HepG2 (cell line): ENCODE results near the gene LBX2. TPM values are rescaled to one million over a fixed set of nuclear protein-coding genes. Genes with fewer than 3 reads are reported as not detected.

Experiments used
- ATAC-seq: fragments of 200-7000 bp; cut with Tn5 transposase; 3 replicates; pipeline ENCODE4 v1.9.1; 2020; ENCODE audit warnings: mild to moderate bottlenecking, moderate library complexity
- BruUV-seq: library from RNA; stranded (reverse); fragments of 400-500 nt; replicated peaks from 2 replicates; lab custom pipeline; 2021; lab: Mats Ljungman, UMichigan
- CTCF ChIA-PET: fragments of 300-600 bp; formaldehyde crosslinking; extraction: SDS; loops from one replicate; lab custom pipeline; 2021; ENCODE audit warnings: low total read pairs, inconsistent platforms, low intra/inter-chr PET ratio; lab: Yijun Ruan, JAX
- POLR2A ChIA-PET: fragments of 350-600 bp; sonication (Branson Sonifier 250); formaldehyde crosslinking; loops from one replicate; lab custom pipeline; 2020; ENCODE audit warnings: antibody characterized with exemption, inconsistent platforms; lab: Yijun Ruan, JAX
- DNase-seq: peaks from one replicate; pipeline ENCODE4 v3.0.0-alpha.2; 2015; ENCODE audit warnings: low spot score
- FAIRE-seq: peaks from 3 replicates; lab custom pipeline; 2011; peaks lifted over from hg19 to GRCh38; lab: Jason Lieb, UNC
- H2AFZ ChIP-seq: one replicate; pipeline ENCODE4 v1.6.1; 2011; ENCODE audit warnings: low read length, inconsistent platforms
- H3K27ac ChIP-seq: fragments of 300-600 bp; 3 replicates; pipeline ENCODE4 v1.8.0; 2011; ENCODE audit warnings: mixed run types, mild to moderate bottlenecking, mixed read lengths, low read length, inconsistent platforms; ENCODE audit not compliant: insufficient read depth; ENCODE audit errors: extremely low read length
- H3K27me3 ChIP-seq, 2 experiments: fragments of 200-600 bp in 1 of 2; 2 replicates in 1 of 2; 3 replicates in 1 of 2; pipeline versions ENCODE4 v1.6.0 to v1.8.0; 2011; ENCODE audit warnings: low read length in 2 of 2, mild to moderate bottlenecking in 2 of 2, moderate library complexity in 2 of 2, inconsistent platforms in 1 of 2; ENCODE audit not compliant: insufficient read depth in 2 of 2, control insufficient read depth in 1 of 2
- H3K36me3 ChIP-seq, 2 experiments: fragments of 200-600 bp in 1 of 2; replicated peaks in 1 of 2; 2 replicates in 1 of 2; 3 replicates in 1 of 2; pipeline versions ENCODE4 v1.5.1 to v1.8.0; 2011; ENCODE audit warnings: low read length in 2 of 2, inconsistent platforms in 1 of 2; ENCODE audit not compliant: insufficient read depth in 2 of 2, control insufficient read depth in 1 of 2
- H3K4me1 ChIP-seq: 2 replicates; pipeline ENCODE4 v1.5.1; 2012; ENCODE audit warnings: low read length, inconsistent platforms; ENCODE audit not compliant: insufficient read depth
- H3K4me2 ChIP-seq: 2 replicates; pipeline ENCODE4 v1.6.0; 2011; ENCODE audit warnings: low read depth, low read length, inconsistent platforms
- H3K4me3 ChIP-seq, 3 experiments: fragments of 200-600 bp in 1 of 3; sonication (generic), shearing (Covaris generic) in 1 of 3; replicated peaks in 1 of 3; 2 replicates each; pipeline ENCODE4 v1.5.1; 2011 to 2016; ENCODE audit warnings: low read length in 3 of 3, inconsistent platforms in 2 of 3, low read depth in 2 of 3, mild to moderate bottlenecking in 2 of 3, control low read depth in 1 of 3, mixed read lengths in 1 of 3; ENCODE audit not compliant: insufficient read depth in 1 of 3
- H3K79me2 ChIP-seq: one replicate; pipeline ENCODE4 v1.6.1; 2011; ENCODE audit warnings: low read length, inconsistent platforms; ENCODE audit not compliant: insufficient read depth
- H3K9ac ChIP-seq: 2 replicates; pipeline ENCODE4 v1.6.0; 2011; ENCODE audit warnings: mild to moderate bottlenecking, low read depth, low read length, inconsistent platforms; ENCODE audit not compliant: insufficient read depth
- H3K9me3 ChIP-seq: 2 replicates; pipeline ENCODE4 v1.5.1; 2012; ENCODE audit warnings: mild to moderate bottlenecking, low read length
- H4K20me1 ChIP-seq: 2 replicates; pipeline ENCODE4 v1.6.0; 2011; ENCODE audit warnings: inconsistent platforms, mild to moderate bottlenecking, low read length, moderate library complexity; ENCODE audit not compliant: insufficient read depth
- AKAP8 ChIP-seq: sonication (generic); formaldehyde crosslinking; IDR thresholded peaks from 2 replicates; pipeline ENCODE4 v1.5.1; 2020; ENCODE audit warnings: mild to moderate bottlenecking, missing genetic modification reagents
- CAMTA2 ChIP-seq: sonication (generic); formaldehyde crosslinking; IDR thresholded peaks from 2 replicates; pipeline ENCODE4 v1.4.0; 2020; ENCODE audit warnings: mild to moderate bottlenecking, missing genetic modification reagents, borderline replicate concordance
- ERF ChIP-seq: IDR thresholded peaks from 2 replicates; pipeline ENCODE4 v1.6.1; 2018; ENCODE audit warnings: missing biosample characterization, missing genetic modification reagents
- HIVEP1 ChIP-seq: sonication (generic); formaldehyde crosslinking; IDR thresholded peaks from 2 replicates; pipeline ENCODE4 v1.4.0; 2020; ENCODE audit warnings: mild to moderate bottlenecking, missing genetic modification reagents
- KDM2A ChIP-seq: sonication (generic); formaldehyde crosslinking; IDR thresholded peaks from 2 replicates; pipeline ENCODE4 v1.4.0; 2020; ENCODE audit warnings: low read depth, missing genetic modification reagents, borderline replicate concordance
- KDM5B ChIP-seq: sonication (generic); formaldehyde crosslinking; IDR thresholded peaks from 2 replicates; pipeline ENCODE4 v1.4.0; 2020; ENCODE audit warnings: missing genetic modification reagents, mild to moderate bottlenecking, borderline replicate concordance
- SMYD3 ChIP-seq: sonication (generic); formaldehyde crosslinking; IDR thresholded peaks from 2 replicates; pipeline ENCODE4 v1.8.1; 2023; ENCODE audit warnings: mild to moderate bottlenecking, missing genetic modification reagents
- ZC3H13 ChIP-seq: sonication (generic); formaldehyde crosslinking; IDR thresholded peaks from 2 replicates; pipeline ENCODE4 v1.8.1; 2023; ENCODE audit warnings: mild to moderate bottlenecking, missing genetic modification reagents, moderate library complexity
- ZNF121 ChIP-seq: sonication (generic); formaldehyde crosslinking; IDR thresholded peaks from 2 replicates; pipeline ENCODE4 v1.5.0; 2020; ENCODE audit warnings: mild to moderate bottlenecking, missing genetic modification reagents
- ZNF17 ChIP-seq: sonication (generic); formaldehyde crosslinking; IDR thresholded peaks from 2 replicates; pipeline ENCODE4 v1.5.0; 2020; ENCODE audit warnings: mild to moderate bottlenecking, missing genetic modification reagents
- ZNF251 ChIP-seq: sonication (generic); formaldehyde crosslinking; IDR thresholded peaks from 2 replicates; pipeline ENCODE4 v1.9.0; 2021; ENCODE audit warnings: mild to moderate bottlenecking, missing genetic modification reagents
- ZNF382 ChIP-seq: sonication (generic); formaldehyde crosslinking; IDR thresholded peaks from 2 replicates; pipeline ENCODE4 v1.5.0; 2020; ENCODE audit warnings: missing genetic modification reagents, mild to moderate bottlenecking, borderline replicate concordance
- ZNF431 ChIP-seq: sonication (generic); formaldehyde crosslinking; IDR thresholded peaks from 2 replicates; pipeline ENCODE4 v1.9.0; 2022; ENCODE audit warnings: missing genetic modification reagents, low read depth, mild to moderate bottlenecking, borderline replicate concordance
- ZNF530 ChIP-seq: sonication (generic); formaldehyde crosslinking; IDR thresholded peaks from 2 replicates; pipeline ENCODE4 v1.5.0; 2020; ENCODE audit warnings: low read depth, mild to moderate bottlenecking, missing genetic modification reagents
- ZNF563 ChIP-seq: sonication (generic); formaldehyde crosslinking; IDR thresholded peaks from 2 replicates; pipeline ENCODE4 v1.8.0; 2022; ENCODE audit warnings: mild to moderate bottlenecking, moderate library complexity, missing genetic modification reagents
- ZNF629 ChIP-seq: sonication (generic); formaldehyde crosslinking; conservative IDR thresholded peaks from 2 replicates; pipeline ENCODE4 v1.5.0; 2020; ENCODE audit warnings: missing genetic modification reagents
- ZNF782 ChIP-seq: sonication (generic); formaldehyde crosslinking; IDR thresholded peaks from 2 replicates; pipeline ENCODE4 v1.4.0; 2020; ENCODE audit warnings: missing genetic modification reagents, mild to moderate bottlenecking, borderline replicate concordance
- ZUFSP ChIP-seq: sonication (generic); formaldehyde crosslinking; IDR thresholded peaks from 2 replicates; pipeline ENCODE4 v1.9.0; 2021; ENCODE audit warnings: missing genetic modification reagents, mild to moderate bottlenecking, borderline replicate concordance
- WGBS: methylation state at CpG from one replicate; pipeline ENCODE4 v1.1.6; 2017; ENCODE audit warnings: low lambda C conversion rate; 5-methylcytosine and 5-hydroxymethylcytosine counted together
- in situ Hi-C: cut with HindIII; loops from 2 replicates; pipeline ENCODE4 v1.10.0; 2017; ENCODE audit warnings: low pct_unique_long_range_greater_than_20kb; ENCODE audit not compliant: extremely low pct_ligation_motif_present
- intact Hi-C: fragments of 100-400 bp; cut with micrococcal nuclease; formaldehyde crosslinking; loops from one replicate; pipeline ENCODE4 v1.10.0; 2022; ENCODE audit not compliant: unreplicated experiment
- polyA plus RNA-seq, 8 experiments: library from polyadenylated mRNA; depleted of rRNA in 3 of 8; stranded (reverse) in 7 of 8; unstranded in 1 of 8; fragments of >200 nt; fragmentation: Illumina TruSeq in 4 of 8; extraction: Trizol in 4 of 8; gene quantifications; 2 replicates each; pipeline versions ENCODE4 v1.2.1 to v1.2.3, GENCODE V29; 2011 to 2016; ENCODE audit warnings: low read depth in 4 of 8, missing spikeins in 1 of 8, mixed read lengths in 1 of 8; ENCODE audit not compliant: insufficient read depth in 1 of 8
- total RNA-seq, 5 experiments: library from RNA; depleted of rRNA; stranded (reverse); fragments of >200 nt; fragmentation: Illumina TruSeq; extraction: Trizol; gene quantifications; 2 replicates each; pipeline ENCODE4 v1.2.3, GENCODE V29; 2016; ENCODE audit warnings: low read depth in 1 of 5
- TF ChIP-seq, protein P1 (sequence below): sonication (generic); formaldehyde crosslinking; IDR thresholded peaks from 2 replicates; pipeline ENCODE4 v1.5.1; 2020; ENCODE audit warnings: mild to moderate bottlenecking, missing genetic modification reagents

The LBX2 gene
- total and polyA plus RNA-seq, 2 of the 13 experiments (the other 11 are each of a cell fraction or from before 2014, with no cell fraction given): 6.4 to 8.1 TPM

DNA sequence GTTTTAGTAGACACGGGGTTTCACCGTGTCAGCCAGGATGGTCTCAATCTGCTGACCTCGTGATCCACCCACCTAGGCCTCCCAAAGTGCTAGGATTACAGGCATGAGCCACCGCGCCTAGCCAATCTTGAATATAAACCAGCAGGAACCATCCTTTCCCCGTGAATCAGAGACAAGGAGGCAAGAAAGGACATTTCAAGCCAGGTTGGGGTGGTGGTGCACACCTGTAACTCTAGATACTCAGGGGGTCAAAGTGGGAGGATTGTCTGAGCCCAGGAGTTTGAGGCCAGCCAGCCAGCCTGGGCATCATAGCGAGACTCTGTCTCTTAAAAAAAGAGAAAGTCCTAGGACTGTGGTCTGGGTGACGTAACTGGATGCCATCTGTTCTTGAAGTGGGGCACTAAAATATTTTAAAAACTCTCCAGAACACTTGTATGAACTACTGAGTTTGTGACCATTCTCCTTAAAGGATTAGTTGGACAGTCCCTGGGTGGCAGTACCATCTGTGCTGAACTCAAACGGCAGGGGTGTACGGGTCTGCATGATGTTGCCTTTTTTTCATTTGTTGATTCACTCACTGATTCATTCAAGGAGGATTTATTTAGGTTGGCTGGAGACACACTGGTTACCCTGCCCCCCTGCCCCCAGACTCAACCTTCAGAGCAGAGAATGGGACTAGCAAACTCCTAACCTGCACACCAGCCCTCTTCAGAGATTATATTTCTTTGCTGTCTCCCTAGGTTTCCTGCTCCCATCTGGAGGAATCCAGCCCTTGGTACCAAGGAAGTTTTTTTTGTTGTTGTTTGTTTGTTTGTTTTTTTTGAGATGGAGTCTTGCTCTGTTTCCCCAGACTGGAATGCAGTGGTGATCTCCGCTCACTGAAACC is 11.9 kb upstream of the LBX2 start:
- Histone ChIP-seq H3K4me3 (no peak overlapping the region; a peak in 1 of 6 replicates), H3K27me3 (no peaks in the 10 kb centered on the region; a peak in 1 of 5 replicates), H3K79me2 (peaks cover 8% of the 10 kb centered on the region), H3K27ac (no peak overlapping the region), H3K9ac (no peak overlapping the region), H3K36me3 (no peaks in the 10 kb centered on the region; a peak in 1 of 5 replicates), H3K4me2 (0 out of 2 replicates have a peak overlapping the region, but pooled peaks have one; percentile 0), H4K20me1 (no peaks in the 10 kb centered on the region), H3K9me3 (no peaks in the 10 kb centered on the region), H2AFZ (no peak overlapping the region), H3K4me1 (peaks cover 61% of the 10 kb centered on the region)
- POLR2A ChIA-PET: interaction anchor here (0.6 to 16.5 kb wide), 10 partner anchors 9 to 312 kb away, joined by 3 to 795 read pairs (median 8); partner anchors contain the start of genes AUP1, CCDC142, DQX1 and HTRA2
- in situ Hi-C loops: no loop called here
- intact Hi-C loops: no loop called here
- FAIRE-seq (no peak), ATAC-seq (no peak), DNase-seq (no peak)
- no TSS peak for BruUV-seq
- WGBS: 51% methylated on average over 11 of the region's 11 CpGs
- CTCF ChIA-PET: no interaction called here
- TF ChIP-seq CAMTA2 (0 out of 2 replicates have a peak, but pooled peaks have one; percentile 72), ZNF563 (CRISPR knock-in tag) (no peak), ZNF17 (CRISPR knock-in tag) (no peak), SMYD3 (CRISPR knock-in tag) (no peak), HIVEP1 (CRISPR knock-in tag) (0 out of 2 replicates have a peak, but pooled peaks have one; percentile 46), ZC3H13 (CRISPR knock-in tag) (peak; percentile 68; the same call in 1 of the 2 replicates), ERF (CRISPR knock-in tag) (no peak), KDM5B (0 out of 2 replicates have a peak, but pooled peaks have one; percentile 47), ZNF431 (CRISPR knock-in tag) (no peak), ZNF629 (CRISPR knock-in tag) (0 out of 2 replicates have a peak, but pooled peaks have one; percentile 43), ZNF530 (CRISPR knock-in tag) (no peak), ZNF382 (CRISPR knock-in tag) (no peak), ZNF782 (CRISPR knock-in tag) (no peak), AKAP8 (CRISPR knock-in tag) (peak; percentile 25; the same call in 1 of the 2 replicates), ZUFSP (CRISPR knock-in tag) (no peak), KDM2A (CRISPR knock-in tag) (0 out of 2 replicates have a peak, but pooled peaks have one; percentile 30), ZNF251 (CRISPR knock-in tag) (no peak), ZNF121 (CRISPR knock-in tag) (0 out of 2 replicates have a peak, but pooled peaks have one; percentile 8)
- TF ChIP-seq, protein P1, sequence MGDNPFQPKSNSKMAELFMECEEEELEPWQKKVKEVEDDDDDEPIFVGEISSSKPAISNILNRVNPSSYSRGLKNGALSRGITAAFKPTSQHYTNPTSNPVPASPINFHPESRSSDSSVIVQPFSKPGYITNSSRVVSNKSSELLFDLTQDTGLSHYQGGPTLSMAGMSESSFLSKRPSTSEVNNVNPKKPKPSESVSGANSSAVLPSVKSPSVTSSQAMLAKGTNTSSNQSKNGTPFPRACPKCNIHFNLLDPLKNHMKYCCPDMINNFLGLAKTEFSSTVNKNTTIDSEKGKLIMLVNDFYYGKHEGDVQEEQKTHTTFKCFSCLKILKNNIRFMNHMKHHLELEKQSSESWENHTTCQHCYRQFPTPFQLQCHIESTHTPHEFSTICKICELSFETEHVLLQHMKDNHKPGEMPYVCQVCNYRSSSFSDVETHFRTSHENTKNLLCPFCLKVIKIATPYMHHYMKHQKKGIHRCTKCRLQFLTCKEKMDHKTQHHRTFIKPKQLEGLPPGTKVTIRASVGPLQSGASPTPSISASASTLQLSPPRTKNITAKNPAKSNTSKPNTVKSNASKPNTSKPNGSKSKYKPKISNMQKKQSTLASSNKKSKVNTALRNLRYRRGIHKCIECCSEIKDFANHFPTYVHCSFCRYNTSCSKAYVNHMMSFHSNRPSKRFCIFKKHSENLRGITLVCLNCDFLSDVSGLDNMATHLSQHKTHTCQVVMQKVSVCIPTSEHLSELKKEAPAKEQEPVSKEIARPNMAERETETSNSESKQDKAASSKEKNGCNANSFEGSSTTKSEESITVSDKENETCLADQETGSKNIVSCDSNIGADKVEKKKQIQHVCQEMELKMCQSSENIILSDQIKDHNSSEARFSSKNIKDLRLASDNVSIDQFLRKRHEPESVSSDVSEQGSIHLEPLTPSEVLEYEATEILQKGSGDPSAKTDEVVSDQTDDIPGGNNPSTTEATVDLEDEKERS (CRISPR knock-in tag): peak; percentile 65; the same call in 1 of the 2 replicates
